ENCODE measurements around the gene NRXN2. TPM values are rescaled to one million over a fixed set of nuclear protein-coding genes. Genes with fewer than 3 reads are reported as not detected.
A peak's percentile ranks its signal among the peaks of the same experiment; 100 is the strongest.

NRXN2 gene
- total RNA-seq, 2 experiments from 2014 or later, result 0.08 TPM; not detected in 1

- peaks cover 33% of the 10 kb centered on the region for H3K36me3 Mint-ChIP-seq (ENCODE audit: low read depth)
- H3K27ac Mint-ChIP-seq, result peak overlapping the region; percentile 44
- POLR2A ChIA-PET, result interaction anchor here (10.4 to 15.7 kb wide), 2 partner anchors 15 to 27 kb away, joined by 197 to 435 read pairs; partner anchors contain the start of genes PYGM and SF1
- CTCF ChIA-PET, result interaction anchor here (1.5 to 9.8 kb wide), 3 partner anchors 13 to 24 kb away, joined by 3 to 132 read pairs (median 10); partner anchors contain the start of gene PYGM
- H3K4me3 Mint-ChIP-seq, result no peak overlapping the region
- no peaks in the 10 kb centered on the region for H3K9me3 Mint-ChIP-seq
- DNase-seq, result no peak
- H3K4me1 Mint-ChIP-seq, result peaks cover 49% of the 10 kb centered on the region
- H3K27me3 Mint-ChIP-seq, result no peaks in the 10 kb centered on the region
These were observed 25.1 kb upstream of the NRXN2 start for GRCh38 chr11:64747961-64748665.

GRCh38 chr11:64746486-64746885 lies 23.5 kb upstream of the NRXN2 start:
- H3K27me3 Mint-ChIP-seq, result no peaks in the 10 kb centered on the region
- POLR2A ChIA-PET, result interaction anchor here (0.8 to 15.7 kb wide), 6 partner anchors 8 to 294 kb away, joined by 3 to 435 read pairs (median 10); partner anchors contain the start of genes PYGM and SF1
- H3K4me1 Mint-ChIP-seq, result peaks cover 50% of the 10 kb centered on the region
- no peaks in the 10 kb centered on the region for H3K9me3 Mint-ChIP-seq
- peaks cover 24% of the 10 kb centered on the region for H3K36me3 Mint-ChIP-seq (ENCODE audit: low read depth)
- H3K27ac Mint-ChIP-seq, result peak overlapping the region; percentile 62
- DNase-seq, result no peak
- peak overlapping the region; percentile 17 for H3K4me3 Mint-ChIP-seq
- CTCF ChIA-PET, result interaction anchor here (1.5 to 9.8 kb wide), 3 partner anchors 14 to 26 kb away, joined by 3 to 132 read pairs (median 10); partner anchors contain the start of gene PYGM

- Mint-ChIP-seq H3K27me3 (no peaks in the 10 kb centered on the region), H3K36me3 (ENCODE audit: low read depth) (peaks cover 28% of the 10 kb centered on the region), H3K4me3 (peak overlapping the region; percentile 84), H3K4me1 (peaks cover 53% of the 10 kb centered on the region), H3K27ac (peak overlapping the region; percentile 90), H3K9me3 (no peaks in the 10 kb centered on the region)
- peak; percentile 89 for DNase-seq
- ChIA-PET POLR2A (interaction anchor here (0.8 to 15.7 kb wide), 19 partner anchors 9 to 1904 kb away, joined by 3 to 435 read pairs (median 4); partner anchors contain the start of genes MAP4K2, NEAT1, PYGM and SF1), CTCF (interaction anchor here (0.8 to 9.8 kb wide), 9 partner anchors 15 to 1182 kb away, joined by 3 to 132 read pairs (median 20); partner anchors contain the start of genes CDC42BPG, PYGM and SF1)
These were observed 22.7 kb upstream of the NRXN2 start for GRCh38 chr11:64745521-64746328.

GRCh38 chr11:64745189-64745520 lies 22.2 kb upstream of the NRXN2 start:
- Mint-ChIP-seq H3K9me3 (no peaks in the 10 kb centered on the region), H3K27me3 (no peaks in the 10 kb centered on the region), H3K4me3 (peak overlapping the region; percentile 84), H3K36me3 (ENCODE audit: low read depth) (peaks cover 28% of the 10 kb centered on the region), H3K27ac (peak overlapping the region; percentile 90), H3K4me1 (peaks cover 52% of the 10 kb centered on the region)
- peak; percentile 92 for DNase-seq
- POLR2A ChIA-PET, result interaction anchor here (0.8 to 15.7 kb wide), 20 partner anchors 9 to 1904 kb away, joined by 3 to 435 read pairs (median 4); partner anchors contain the start of genes MAP4K2, MUS81, NEAT1 and POLA2
- CTCF ChIA-PET, result interaction anchor here (0.8 to 9.8 kb wide), 9 partner anchors 16 to 1183 kb away, joined by 3 to 132 read pairs (median 20); partner anchors contain the start of genes CDC42BPG, PYGM and SF1

- DNase-seq, result peak; percentile 54
- CTCF ChIA-PET, result interaction anchor here (0.8 to 9.8 kb wide), 13 partner anchors 16 to 1183 kb away, joined by 3 to 132 read pairs (median 8); partner anchors contain the start of genes CDC42BPG, PRDX5, PYGM and SF1
These were observed 21.7 kb upstream of the NRXN2 start for GRCh38 chr11:64744544-64745188.

GRCh38 chr11:64743591-64744543 lies 20.9 kb upstream of the NRXN2 start, which contains the start of gene RASGRP2:
TSS of gene RASGRP2 (minus strand) at chr11:64744142. CDS start at chr11:64742866, 1,276 bp downstream.
- ChIA-PET POLR2A (interaction anchor here (0.7 to 15.7 kb wide), 29 partner anchors 8 to 1116 kb away, joined by 3 to 435 read pairs (median 4); partner anchors contain the start of genes ARL2, CDCA5, MAP3K11 and MAP4K2), CTCF (interaction anchor here (0.6 to 9.8 kb wide), 13 partner anchors 17 to 434 kb away, joined by 3 to 132 read pairs (median 8); partner anchors contain the start of genes CDC42BPG, PRDX5, PYGM and SF1)
- peak within 1 kb of the TSS; percentile 96 for H3K27ac Mint-ChIP-seq
- no peaks in the 10 kb centered on the region for H3K9me3 Mint-ChIP-seq
- H3K4me3 Mint-ChIP-seq, result peak within 1 kb of the TSS; percentile 95
- H3K27me3 Mint-ChIP-seq, result no peaks in the 10 kb centered on the region
- peaks cover 50% of the 10 kb centered on the region for H3K4me1 Mint-ChIP-seq
- H3K36me3 Mint-ChIP-seq (ENCODE audit: low read depth), result peaks cover 36% of the 10 kb centered on the region
- peak; percentile 92 for DNase-seq

More at GRCh38 chr11:64744544-64745188, 21.7 kb upstream of the NRXN2 start:
- peaks cover 50% of the 10 kb centered on the region for H3K4me1 Mint-ChIP-seq
- POLR2A ChIA-PET, result interaction anchor here (0.7 to 15.7 kb wide), 30 partner anchors 8 to 1903 kb away, joined by 3 to 435 read pairs (median 4); partner anchors contain the start of genes ARL2, CDCA5, MAP3K11 and MAP4K2
- H3K9me3 Mint-ChIP-seq, result no peaks in the 10 kb centered on the region
- H3K4me3 Mint-ChIP-seq, result peak overlapping the region; percentile 95
- H3K27ac Mint-ChIP-seq, result peak overlapping the region; percentile 96
- H3K36me3 Mint-ChIP-seq (ENCODE audit: low read depth), result peaks cover 29% of the 10 kb centered on the region
- no peaks in the 10 kb centered on the region for H3K27me3 Mint-ChIP-seq

GRCh38 chr11:64742889-64743590 lies 20.0 kb upstream of the NRXN2 start:
- H3K27ac Mint-ChIP-seq, result no peak overlapping the region

GRCh38 chr11:64742087-64742888 lies 19.3 kb upstream of the NRXN2 start:
- peak; percentile 48 for DNase-seq
- H3K27ac Mint-ChIP-seq, result peak overlapping the region; percentile 40
- H3K36me3 Mint-ChIP-seq (ENCODE audit: low read depth), result peaks cover 36% of the 10 kb centered on the region
- H3K4me3 Mint-ChIP-seq, result peak overlapping the region; percentile 74
- CTCF ChIA-PET, result interaction anchor here (1.6 to 9.8 kb wide), 9 partner anchors 8 to 107 kb away, joined by 3 to 132 read pairs (median 20); partner anchors contain the start of genes PYGM and SF1
- H3K9me3 Mint-ChIP-seq, result no peaks in the 10 kb centered on the region
- POLR2A ChIA-PET, result interaction anchor here (1.1 to 15.7 kb wide), 6 partner anchors 9 to 369 kb away, joined by 3 to 435 read pairs (median 10); partner anchors contain the start of genes PYGM, SF1 and TM7SF2
- peaks cover 43% of the 10 kb centered on the region for H3K4me1 Mint-ChIP-seq
- H3K27me3 Mint-ChIP-seq, result no peaks in the 10 kb centered on the region

More at GRCh38 chr11:64742889-64743590, 20.0 kb upstream of the NRXN2 start:
- H3K4me3 Mint-ChIP-seq, result peak overlapping the region; percentile 95
- DNase-seq, result peak; percentile 79
- ChIA-PET CTCF (interaction anchor here (0.6 to 9.8 kb wide), 12 partner anchors 9 to 433 kb away, joined by 3 to 132 read pairs (median 14); partner anchors contain the start of genes CDC42BPG, PYGM and SF1), POLR2A (interaction anchor here (0.7 to 15.7 kb wide), 14 partner anchors 10 to 872 kb away, joined by 3 to 435 read pairs (median 8); partner anchors contain the start of genes CDCA5, MAP3K11, MAP4K2 and POLA2)
- peaks cover 33% of the 10 kb centered on the region for H3K36me3 Mint-ChIP-seq (ENCODE audit: low read depth)
- no peaks in the 10 kb centered on the region for H3K9me3 Mint-ChIP-seq
- H3K4me1 Mint-ChIP-seq, result peaks cover 47% of the 10 kb centered on the region
- H3K27me3 Mint-ChIP-seq, result no peaks in the 10 kb centered on the region

GRCh38 chr11:64741375-64742086 lies 18.5 kb upstream of the NRXN2 start:
- Mint-ChIP-seq H3K4me1 (peaks cover 38% of the 10 kb centered on the region), H3K4me3 (peak overlapping the region; percentile 74), H3K27me3 (no peaks in the 10 kb centered on the region), H3K27ac (no peak overlapping the region), H3K36me3 (ENCODE audit: low read depth) (peaks cover 44% of the 10 kb centered on the region), H3K9me3 (no peaks in the 10 kb centered on the region)
- CTCF ChIA-PET, result interaction anchor here (1.6 to 9.8 kb wide), 4 partner anchors 7 to 53 kb away, joined by 3 to 132 read pairs (median 29); partner anchors contain the start of gene PYGM
- DNase-seq, result no peak
- POLR2A ChIA-PET, result interaction anchor here (1.1 to 15.7 kb wide), 4 partner anchors 8 to 45 kb away, joined by 3 to 435 read pairs (median 104); partner anchors contain the start of genes PYGM and SF1

Measured in activated CD4-positive, alpha-beta memory T cell treated with anti-CD3 and anti-CD28 coated beads, Interleukin-2, amount 10 ng/mL, durations not matched to agents 7 days and 5 days (primary cell).